ENCODE measurements around the gene FAF1.

The FAF1 gene

GRCh38 chr1:50436489-50436888, 523.6 kb downstream of the FAF1 start:
- Histone ChIP-seq H3K9ac (ENCODE audit: low read depth, low read length) (no peak overlapping the region), H3K9me3 (ENCODE audit: control insufficient read depth, insufficient read depth, low read length) (no peaks in the 10 kb centered on the region), H3K36me3 (ENCODE audit: control insufficient read depth, insufficient read depth, low read length) (peaks cover 6% of the 10 kb centered on the region; the same call in 1 of the 2 replicates), H3K4me1 (ENCODE audit: control insufficient read depth, insufficient read depth, low read length) (no peaks in the 10 kb centered on the region), H3K27ac (ENCODE audit: low read depth, low read length) (no peak overlapping the region), H3K4me3 (ENCODE audit: low read depth, low read length) (no peak overlapping the region), H3K27me3 (ENCODE audit: control insufficient read depth, insufficient read depth, low read length) (peaks cover 35% of the 10 kb centered on the region)

GRCh38 chr1:50430010-50430405, 530.1 kb downstream of the FAF1 start:
- H3K27me3 ChIP-seq (ENCODE audit: control insufficient read depth, insufficient read depth, low read length): peaks cover 97% of the 10 kb centered on the region

DNA sequence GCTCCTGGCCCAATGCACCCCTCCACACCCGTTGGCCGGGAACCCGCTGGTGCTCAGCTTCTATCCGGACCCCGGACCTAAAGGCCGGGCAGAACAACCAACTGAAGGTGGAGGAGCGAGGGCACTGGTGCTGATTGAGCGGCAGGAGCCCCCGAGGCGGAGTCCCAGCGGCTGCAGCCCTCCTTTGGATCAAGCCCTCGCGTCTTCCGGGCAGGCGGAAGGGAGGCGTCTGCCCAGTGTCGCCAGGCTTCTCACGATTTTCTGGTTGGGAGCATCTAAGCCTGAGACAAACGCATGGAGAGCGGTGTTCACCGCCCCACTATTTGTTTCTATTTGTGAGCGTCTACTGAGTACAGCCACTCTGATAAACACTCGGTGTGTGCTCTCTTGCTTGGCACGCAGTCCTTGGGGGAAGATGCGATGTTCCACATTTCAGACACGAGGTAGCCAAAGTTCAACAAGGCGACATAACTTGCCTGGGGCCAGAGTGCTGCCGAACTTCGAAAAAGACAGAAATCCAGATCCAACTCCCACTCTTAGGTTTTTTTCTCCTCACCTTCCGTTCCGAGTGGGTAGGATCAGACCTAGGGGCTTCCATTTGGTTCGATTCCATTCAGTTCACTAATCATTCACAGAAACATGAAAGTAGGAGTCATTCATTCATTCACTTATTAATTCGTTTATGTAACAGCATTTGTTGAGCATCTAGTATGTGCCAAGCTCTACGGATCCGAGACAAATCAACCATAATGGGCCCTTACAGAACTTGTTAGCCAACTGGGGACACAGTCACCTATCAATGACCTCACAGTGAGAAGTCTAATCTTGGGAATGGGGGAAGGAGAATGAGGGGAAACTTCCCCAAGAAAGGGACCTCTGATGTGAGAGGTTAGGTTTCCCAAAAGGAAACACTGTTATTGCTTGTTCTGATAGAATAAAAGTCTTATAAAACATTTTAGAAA, 532.0 kb downstream of the FAF1 start:
- Histone ChIP-seq H3K9me3 (ENCODE audit: control insufficient read depth, insufficient read depth, low read length) (no peaks in the 10 kb centered on the region), H3K27ac (ENCODE audit: low read depth, low read length) (no peak overlapping the region), H3K9ac (ENCODE audit: low read depth, low read length) (no peak overlapping the region), H3K27me3 (ENCODE audit: control insufficient read depth, insufficient read depth, low read length) (peaks cover 100% of the 10 kb centered on the region), H3K36me3 (ENCODE audit: control insufficient read depth, insufficient read depth, low read length) (no peaks in the 10 kb centered on the region), H3K4me1 (ENCODE audit: control insufficient read depth, insufficient read depth, low read length) (peaks cover 18% of the 10 kb centered on the region), H3K4me3 (ENCODE audit: low read depth, low read length) (no peak overlapping the region)

More at GRCh38 chr1:50430010-50430405, 530.1 kb downstream of the FAF1 start:
- Histone ChIP-seq H3K9me3 (ENCODE audit: control insufficient read depth, insufficient read depth, low read length) (no peaks in the 10 kb centered on the region), H3K27ac (ENCODE audit: low read depth, low read length) (no peak overlapping the region), H3K4me1 (ENCODE audit: control insufficient read depth, insufficient read depth, low read length) (peaks cover 18% of the 10 kb centered on the region), H3K36me3 (ENCODE audit: control insufficient read depth, insufficient read depth, low read length) (no peaks in the 10 kb centered on the region), H3K4me3 (ENCODE audit: low read depth, low read length) (peak overlapping the region; percentile 50), H3K9ac (ENCODE audit: low read depth, low read length) (no peak overlapping the region)

GRCh38 chr1:50427086-50427817, 532.8 kb downstream of the FAF1 start:
- Histone ChIP-seq H3K4me3 (ENCODE audit: low read depth, low read length) (no peak overlapping the region), H3K9me3 (ENCODE audit: control insufficient read depth, insufficient read depth, low read length) (no peaks in the 10 kb centered on the region), H3K9ac (ENCODE audit: low read depth, low read length) (no peak overlapping the region)

DNA sequence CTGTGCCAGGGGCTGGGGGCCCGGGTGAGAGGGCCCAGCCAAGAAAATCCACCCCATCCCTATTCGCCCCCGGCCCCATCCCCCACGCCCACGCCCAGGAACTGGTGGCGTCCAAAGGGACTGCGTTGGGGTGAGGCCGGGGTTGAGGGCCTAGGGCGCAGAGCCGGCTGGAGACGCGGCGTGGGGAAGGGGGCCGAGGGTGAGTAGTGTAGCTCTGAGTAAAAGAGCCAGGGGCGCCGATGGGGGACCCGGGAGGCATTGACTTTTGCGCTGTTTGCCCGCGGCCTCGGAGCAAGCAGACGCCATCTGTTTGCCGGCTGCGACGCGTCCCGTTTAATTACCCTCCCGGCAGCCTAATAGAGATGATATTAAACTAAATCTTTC, 533.4 kb downstream of the FAF1 start:
- Histone ChIP-seq H3K9me3 (ENCODE audit: control insufficient read depth, insufficient read depth, low read length) (no peaks in the 10 kb centered on the region), H3K27me3 (ENCODE audit: control insufficient read depth, insufficient read depth, low read length) (peaks cover 100% of the 10 kb centered on the region), H3K4me1 (ENCODE audit: control insufficient read depth, insufficient read depth, low read length) (peaks cover 28% of the 10 kb centered on the region), H3K27ac (ENCODE audit: low read depth, low read length) (no peak overlapping the region), H3K36me3 (ENCODE audit: control insufficient read depth, insufficient read depth, low read length) (no peaks in the 10 kb centered on the region), H3K4me3 (ENCODE audit: low read depth, low read length) (no peak overlapping the region), H3K9ac (ENCODE audit: low read depth, low read length) (no peak overlapping the region)

More at GRCh38 chr1:50427086-50427817, 532.8 kb downstream of the FAF1 start:
- Histone ChIP-seq H3K36me3 (ENCODE audit: control insufficient read depth, insufficient read depth, low read length) (no peaks in the 10 kb centered on the region), H3K4me1 (ENCODE audit: control insufficient read depth, insufficient read depth, low read length) (peaks cover 24% of the 10 kb centered on the region), H3K27ac (ENCODE audit: low read depth, low read length) (no peak overlapping the region), H3K27me3 (ENCODE audit: control insufficient read depth, insufficient read depth, low read length) (peaks cover 100% of the 10 kb centered on the region)

GRCh38 chr1:50426108-50426700, 533.9 kb downstream of the FAF1 start:
- Histone ChIP-seq H3K4me1 (ENCODE audit: control insufficient read depth, insufficient read depth, low read length) (peaks cover 30% of the 10 kb centered on the region), H3K9ac (ENCODE audit: low read depth, low read length) (no peak overlapping the region), H3K27me3 (ENCODE audit: control insufficient read depth, insufficient read depth, low read length) (peaks cover 100% of the 10 kb centered on the region), H3K27ac (ENCODE audit: low read depth, low read length) (no peak overlapping the region), H3K4me3 (ENCODE audit: low read depth, low read length) (no peak overlapping the region), H3K9me3 (ENCODE audit: control insufficient read depth, insufficient read depth, low read length) (no peaks in the 10 kb centered on the region), H3K36me3 (ENCODE audit: control insufficient read depth, insufficient read depth, low read length) (no peaks in the 10 kb centered on the region)

DNA sequence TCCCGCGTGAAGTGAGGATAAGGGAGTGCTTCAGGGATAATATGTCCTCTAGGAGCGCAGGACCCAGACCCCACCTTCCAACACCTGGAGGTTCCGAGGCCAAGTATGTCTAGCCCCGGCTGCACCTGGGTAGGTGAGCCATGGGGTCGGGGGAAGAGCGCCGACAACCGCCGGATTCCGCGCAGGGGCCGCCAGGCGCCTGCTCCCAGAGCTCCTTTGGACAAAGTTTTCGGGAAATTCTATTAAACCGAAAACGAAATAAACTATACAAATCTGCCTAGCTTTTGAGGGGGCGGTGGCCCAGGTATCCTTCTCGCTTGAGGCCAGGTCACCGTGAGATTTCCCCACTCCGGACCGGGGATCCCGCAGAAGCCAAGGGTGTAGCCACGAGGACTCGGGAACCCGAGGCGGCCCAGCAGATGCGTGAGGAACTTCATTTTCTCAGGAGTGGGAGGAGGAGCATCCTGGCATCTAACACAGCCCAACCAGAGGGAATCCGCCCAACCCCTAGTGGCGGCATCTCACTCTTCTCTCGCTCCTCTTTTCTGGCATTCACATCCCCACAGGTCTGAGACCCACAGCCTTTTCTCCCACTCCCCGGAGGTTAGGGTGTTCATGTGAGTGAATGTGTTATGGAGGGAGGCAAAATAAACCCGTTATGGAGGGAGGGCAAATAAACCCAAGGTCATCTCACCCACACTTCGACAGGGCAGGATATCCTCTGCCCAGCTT, 534.5 kb downstream of the FAF1 start:
- no peak overlapping the region for H3K9ac ChIP-seq (ENCODE audit: low read depth, low read length)
- H3K9me3 ChIP-seq (ENCODE audit: control insufficient read depth, insufficient read depth, low read length): no peaks in the 10 kb centered on the region
- no peak overlapping the region for H3K4me3 ChIP-seq (ENCODE audit: low read depth, low read length)
- H3K4me1 ChIP-seq (ENCODE audit: control insufficient read depth, insufficient read depth, low read length): peaks cover 27% of the 10 kb centered on the region
- H3K27me3 ChIP-seq (ENCODE audit: control insufficient read depth, insufficient read depth, low read length): peaks cover 100% of the 10 kb centered on the region
- H3K36me3 ChIP-seq (ENCODE audit: control insufficient read depth, insufficient read depth, low read length): no peaks in the 10 kb centered on the region
- no peak overlapping the region for H3K27ac ChIP-seq (ENCODE audit: low read depth, low read length)

DNA sequence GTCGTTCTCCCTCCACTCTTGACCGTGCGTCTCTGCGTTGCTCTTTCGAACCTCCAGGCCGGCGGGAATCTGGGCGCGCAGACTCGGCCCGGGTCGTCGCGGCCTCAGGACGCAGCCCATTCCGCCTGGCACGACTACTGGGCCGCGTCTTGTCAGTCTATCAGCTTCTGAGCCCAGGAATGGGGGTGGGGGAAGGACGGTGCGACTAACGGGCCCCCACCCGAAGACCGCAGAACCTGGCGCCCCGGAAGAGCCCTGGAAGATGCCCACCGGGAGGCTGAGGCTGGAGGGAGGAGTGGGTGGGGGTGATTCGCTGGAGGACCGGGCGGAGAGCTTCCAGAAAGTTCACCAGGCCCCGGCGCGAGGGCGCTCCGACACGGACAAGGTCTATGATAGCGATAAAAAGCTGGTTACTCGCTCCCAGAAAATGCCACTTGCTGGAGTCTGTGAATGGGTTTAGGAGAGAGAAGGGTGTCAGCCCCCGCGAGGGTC, 535.1 kb downstream of the FAF1 start:
- Histone ChIP-seq H3K27ac (ENCODE audit: low read depth, low read length) (no peak overlapping the region), H3K36me3 (ENCODE audit: control insufficient read depth, insufficient read depth, low read length) (no peaks in the 10 kb centered on the region), H3K4me1 (ENCODE audit: control insufficient read depth, insufficient read depth, low read length) (peaks cover 32% of the 10 kb centered on the region), H3K4me3 (ENCODE audit: low read depth, low read length) (no peak overlapping the region), H3K9ac (ENCODE audit: low read depth, low read length) (no peak overlapping the region), H3K27me3 (ENCODE audit: control insufficient read depth, insufficient read depth, low read length) (peaks cover 100% of the 10 kb centered on the region), H3K9me3 (ENCODE audit: control insufficient read depth, insufficient read depth, low read length) (no peaks in the 10 kb centered on the region)

GRCh38 chr1:50424045-50424883, 535.8 kb downstream of the FAF1 start:
- Histone ChIP-seq H3K9ac (ENCODE audit: low read depth, low read length) (no peak overlapping the region), H3K9me3 (ENCODE audit: control insufficient read depth, insufficient read depth, low read length) (no peaks in the 10 kb centered on the region), H3K27me3 (ENCODE audit: control insufficient read depth, insufficient read depth, low read length) (peaks cover 100% of the 10 kb centered on the region), H3K4me1 (ENCODE audit: control insufficient read depth, insufficient read depth, low read length) (peaks cover 37% of the 10 kb centered on the region), H3K4me3 (ENCODE audit: low read depth, low read length) (peak overlapping the region; percentile 28; the same call in 1 of the 2 replicates), H3K27ac (ENCODE audit: low read depth, low read length) (no peak overlapping the region), H3K36me3 (ENCODE audit: control insufficient read depth, insufficient read depth, low read length) (no peaks in the 10 kb centered on the region)

GRCh38 chr1:50423670-50424000, 536.4 kb downstream of the FAF1 start:
- Histone ChIP-seq H3K4me3 (ENCODE audit: low read depth, low read length) (peak overlapping the region; percentile 47), H3K9me3 (ENCODE audit: control insufficient read depth, insufficient read depth, low read length) (no peaks in the 10 kb centered on the region), H3K4me1 (ENCODE audit: control insufficient read depth, insufficient read depth, low read length) (peaks cover 37% of the 10 kb centered on the region), H3K27ac (ENCODE audit: low read depth, low read length) (no peak overlapping the region), H3K9ac (ENCODE audit: low read depth, low read length) (no peak overlapping the region), H3K27me3 (ENCODE audit: control insufficient read depth, insufficient read depth, low read length) (peaks cover 100% of the 10 kb centered on the region), H3K36me3 (ENCODE audit: control insufficient read depth, insufficient read depth, low read length) (no peaks in the 10 kb centered on the region)
